Measurements from ENCODE around the gene HDAC6.

DNA sequence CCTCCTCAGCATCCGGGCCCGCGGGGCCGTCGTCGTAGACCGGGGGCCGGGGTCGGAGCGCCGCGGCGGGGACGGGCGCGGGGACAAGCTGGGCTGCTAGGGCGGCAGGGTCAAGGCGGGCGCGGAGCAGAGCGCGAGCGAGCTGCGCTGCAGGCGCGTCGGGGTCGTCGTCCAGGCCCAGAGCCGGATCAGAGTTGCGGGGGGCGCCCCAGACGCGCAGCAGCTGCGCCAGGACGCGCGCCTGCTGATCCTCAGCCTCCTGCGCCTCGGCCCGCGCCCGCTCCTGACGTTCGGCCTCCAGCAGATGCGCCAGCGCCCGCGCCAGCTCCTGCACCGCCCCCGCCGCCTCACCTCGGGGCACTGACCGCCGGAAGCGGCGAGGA, 30.0 kb downstream of the HDAC6 start:
- TF ChIP-seq, protein P1, sequence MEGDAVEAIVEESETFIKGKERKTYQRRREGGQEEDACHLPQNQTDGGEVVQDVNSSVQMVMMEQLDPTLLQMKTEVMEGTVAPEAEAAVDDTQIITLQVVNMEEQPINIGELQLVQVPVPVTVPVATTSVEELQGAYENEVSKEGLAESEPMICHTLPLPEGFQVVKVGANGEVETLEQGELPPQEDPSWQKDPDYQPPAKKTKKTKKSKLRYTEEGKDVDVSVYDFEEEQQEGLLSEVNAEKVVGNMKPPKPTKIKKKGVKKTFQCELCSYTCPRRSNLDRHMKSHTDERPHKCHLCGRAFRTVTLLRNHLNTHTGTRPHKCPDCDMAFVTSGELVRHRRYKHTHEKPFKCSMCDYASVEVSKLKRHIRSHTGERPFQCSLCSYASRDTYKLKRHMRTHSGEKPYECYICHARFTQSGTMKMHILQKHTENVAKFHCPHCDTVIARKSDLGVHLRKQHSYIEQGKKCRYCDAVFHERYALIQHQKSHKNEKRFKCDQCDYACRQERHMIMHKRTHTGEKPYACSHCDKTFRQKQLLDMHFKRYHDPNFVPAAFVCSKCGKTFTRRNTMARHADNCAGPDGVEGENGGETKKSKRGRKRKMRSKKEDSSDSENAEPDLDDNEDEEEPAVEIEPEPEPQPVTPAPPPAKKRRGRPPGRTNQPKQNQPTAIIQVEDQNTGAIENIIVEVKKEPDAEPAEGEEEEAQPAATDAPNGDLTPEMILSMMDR (IDR thresholded peaks at IDR 0.05) = no peak
- no peak for TF ChIP-seq POLR2A (IDR thresholded peaks at IDR 0.05)

Data from Peyer's patch (tissue), 4 donors.